Calu3 (cell line): ENCODE results near the gene ADARB1. TPM values are rescaled to one million over a fixed set of nuclear protein-coding genes. Genes with fewer than 3 reads are reported as not detected.

Source experiments
- BruUV-seq: library from RNA; stranded (reverse); fragments of 400-500 nt; replicated peaks from 2 replicates; lab custom pipeline; 2021; lab: Mats Ljungman, UMichigan
- CTCF ChIA-PET: fragments of 300-600 bp; sonication (Branson Sonifier 250); formaldehyde crosslinking; loops from one replicate; lab custom pipeline; 2022; ENCODE audit warnings: antibody characterized with exemption; lab: Charles Lee
- DNase-seq: peaks from one replicate; pipeline ENCODE4 v3.0.0; 2022
- H3K27ac Mint-ChIP-seq: one replicate; pipeline ENCODE4 v1.8.0; 2022; ENCODE audit warnings: mixed read lengths; ENCODE audit not compliant: unreplicated experiment
- H3K27me3 Mint-ChIP-seq: one replicate; pipeline ENCODE4 v1.8.0; 2022; ENCODE audit warnings: mixed read lengths; ENCODE audit not compliant: unreplicated experiment
- H3K36me3 Mint-ChIP-seq: one replicate; pipeline ENCODE4 v1.8.0; 2022; ENCODE audit warnings: mild to moderate bottlenecking, moderate library complexity, mixed read lengths; ENCODE audit not compliant: insufficient read depth, unreplicated experiment
- H3K4me1 Mint-ChIP-seq: one replicate; pipeline ENCODE4 v1.8.0; 2022; ENCODE audit warnings: mild to moderate bottlenecking, low read depth, mixed read lengths; ENCODE audit not compliant: unreplicated experiment
- H3K4me3 Mint-ChIP-seq: one replicate; pipeline ENCODE4 v1.8.0; 2022; ENCODE audit warnings: mild to moderate bottlenecking, low read depth, moderate library complexity, mixed read lengths; ENCODE audit not compliant: unreplicated experiment
- H3K9me3 Mint-ChIP-seq: one replicate; pipeline ENCODE4 v1.8.0; 2022; ENCODE audit warnings: low read depth, mixed read lengths; ENCODE audit not compliant: unreplicated experiment
- intact Hi-C: fragments of 100-400 bp; cut with micrococcal nuclease; formaldehyde crosslinking; loops from one replicate; pipeline ENCODE4 v1.10.0; 2022; ENCODE audit not compliant: unreplicated experiment
- total RNA-seq: library from RNA; stranded (reverse); gene quantifications from 2 replicates; pipeline ENCODE4 v1.2.3, GENCODE V29; 2022
- TF ChIP-seq, protein P1 (sequence below): fragments of 200-600 bp; IDR thresholded peaks from one replicate; pipeline ENCODE4 v1.8.0; 2022; ENCODE audit warnings: antibody characterized with exemption; ENCODE audit not compliant: unreplicated experiment

The ADARB1 gene
- total RNA-seq, 1 experiment from 2014 or later = 2.8 TPM

DNA sequence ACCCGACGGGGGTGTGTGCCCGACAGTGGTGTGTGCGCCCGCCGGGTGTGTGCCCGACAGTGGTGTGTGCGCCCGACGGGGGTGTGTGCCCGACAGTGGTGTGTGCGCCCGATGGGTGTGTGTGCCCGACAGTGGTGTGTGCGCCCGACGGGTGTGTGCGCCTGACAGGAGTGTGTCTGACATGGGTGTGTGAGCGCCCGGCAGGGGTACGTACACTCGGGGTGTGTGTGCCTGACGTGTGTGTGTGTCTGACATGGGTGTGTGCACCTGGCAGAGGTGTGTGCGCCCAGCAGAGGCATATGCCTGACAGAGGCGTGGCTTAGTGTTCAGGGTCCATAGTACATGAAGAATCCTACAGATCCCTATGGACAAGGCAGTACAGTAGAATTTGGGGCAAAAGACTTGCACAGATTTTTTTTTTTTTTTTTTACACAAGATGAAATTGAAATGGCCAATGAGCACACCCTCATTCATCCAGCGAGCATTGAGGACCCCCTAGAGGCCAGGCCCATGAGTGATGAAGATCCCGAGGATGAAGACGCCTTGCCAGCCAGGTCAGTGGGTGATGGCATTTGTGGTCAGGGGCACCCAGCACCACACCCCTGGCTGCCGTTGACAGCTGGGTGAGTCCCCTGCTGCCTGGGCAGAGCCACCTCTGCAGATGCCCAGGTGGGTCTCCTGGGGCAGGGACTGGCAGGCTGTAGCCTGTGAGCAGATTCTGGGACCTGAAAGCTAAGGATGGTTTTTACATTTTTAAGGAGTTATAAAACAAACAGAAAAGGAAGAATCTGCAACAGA is 60.1 kb downstream of the ADARB1 start:
- no peaks in the 10 kb centered on the region for H3K36me3 Mint-ChIP-seq
- peaks cover 6% of the 10 kb centered on the region for H3K4me1 Mint-ChIP-seq
- CTCF ChIA-PET = no interaction called here
- TF ChIP-seq, protein P1, sequence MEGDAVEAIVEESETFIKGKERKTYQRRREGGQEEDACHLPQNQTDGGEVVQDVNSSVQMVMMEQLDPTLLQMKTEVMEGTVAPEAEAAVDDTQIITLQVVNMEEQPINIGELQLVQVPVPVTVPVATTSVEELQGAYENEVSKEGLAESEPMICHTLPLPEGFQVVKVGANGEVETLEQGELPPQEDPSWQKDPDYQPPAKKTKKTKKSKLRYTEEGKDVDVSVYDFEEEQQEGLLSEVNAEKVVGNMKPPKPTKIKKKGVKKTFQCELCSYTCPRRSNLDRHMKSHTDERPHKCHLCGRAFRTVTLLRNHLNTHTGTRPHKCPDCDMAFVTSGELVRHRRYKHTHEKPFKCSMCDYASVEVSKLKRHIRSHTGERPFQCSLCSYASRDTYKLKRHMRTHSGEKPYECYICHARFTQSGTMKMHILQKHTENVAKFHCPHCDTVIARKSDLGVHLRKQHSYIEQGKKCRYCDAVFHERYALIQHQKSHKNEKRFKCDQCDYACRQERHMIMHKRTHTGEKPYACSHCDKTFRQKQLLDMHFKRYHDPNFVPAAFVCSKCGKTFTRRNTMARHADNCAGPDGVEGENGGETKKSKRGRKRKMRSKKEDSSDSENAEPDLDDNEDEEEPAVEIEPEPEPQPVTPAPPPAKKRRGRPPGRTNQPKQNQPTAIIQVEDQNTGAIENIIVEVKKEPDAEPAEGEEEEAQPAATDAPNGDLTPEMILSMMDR = no peak
- BruUV-seq = no TSS peak
- H3K9me3 Mint-ChIP-seq = no peaks in the 10 kb centered on the region
- no peak overlapping the region for H3K27ac Mint-ChIP-seq
- no peaks in the 10 kb centered on the region for H3K27me3 Mint-ChIP-seq
- DNase-seq = no peak
- intact Hi-C loops = no loop called here
- H3K4me3 Mint-ChIP-seq = no peak overlapping the region

DNA sequence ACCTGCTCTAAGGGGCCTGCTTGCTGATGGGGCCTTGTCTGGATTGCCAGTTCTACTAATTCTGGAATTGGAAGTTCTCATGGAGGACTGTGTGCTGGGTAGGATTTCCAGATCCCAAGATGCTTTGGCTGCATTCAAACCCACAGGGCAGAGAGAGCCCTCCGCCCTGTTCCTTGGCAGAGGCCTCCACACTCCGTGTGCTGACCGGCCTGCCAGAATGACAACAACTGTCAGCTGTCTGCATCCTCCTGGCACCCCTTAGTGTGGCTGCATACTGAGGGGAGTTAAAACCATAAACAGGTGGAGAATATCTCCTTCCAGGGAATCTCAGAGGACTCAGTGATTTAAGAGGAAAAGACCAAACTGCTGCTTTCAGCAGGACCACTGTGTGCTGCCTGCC is 60.7 kb downstream of the ADARB1 start:
- Mint-ChIP-seq H3K36me3 (no peaks in the 10 kb centered on the region), H3K27me3 (no peaks in the 10 kb centered on the region), H3K27ac (no peak overlapping the region), H3K4me1 (no peaks in the 10 kb centered on the region), H3K9me3 (no peaks in the 10 kb centered on the region), H3K4me3 (no peak overlapping the region)
- TF ChIP-seq, protein P1 = no peak
- CTCF ChIA-PET = no interaction called here
- no TSS peak for BruUV-seq
- intact Hi-C loops = no loop called here
- DNase-seq = no peak

DNA sequence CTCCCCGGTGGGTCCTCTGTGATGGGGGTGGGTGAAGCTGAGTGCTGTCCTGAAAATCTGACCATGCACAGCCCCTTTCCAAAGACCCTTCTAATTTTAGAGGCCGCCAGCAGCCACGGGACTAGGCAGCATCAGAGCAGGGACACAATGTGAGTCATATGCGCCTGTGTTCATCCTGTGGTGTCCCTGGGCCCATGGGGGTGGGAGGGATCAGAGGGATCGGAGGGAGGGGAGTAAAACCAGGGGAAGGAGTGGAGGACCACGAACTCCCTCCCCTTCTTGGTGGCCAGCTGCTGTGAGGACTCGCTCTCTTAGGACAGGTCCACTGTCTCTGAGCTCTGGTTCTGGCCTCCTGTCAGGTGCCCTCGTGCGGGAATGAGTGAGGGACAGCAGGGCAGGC is 61.5 kb downstream of the ADARB1 start:
- intact Hi-C loops = no loop called here
- no peaks in the 10 kb centered on the region for H3K36me3 Mint-ChIP-seq
- no TSS peak for BruUV-seq
- TF ChIP-seq, protein P1 = no peak
- H3K4me3 Mint-ChIP-seq = no peak overlapping the region
- CTCF ChIA-PET = no interaction called here
- no peaks in the 10 kb centered on the region for H3K27me3 Mint-ChIP-seq
- no peaks in the 10 kb centered on the region for H3K9me3 Mint-ChIP-seq
- no peaks in the 10 kb centered on the region for H3K4me1 Mint-ChIP-seq
- H3K27ac Mint-ChIP-seq = no peak overlapping the region
- no peak for DNase-seq

DNA sequence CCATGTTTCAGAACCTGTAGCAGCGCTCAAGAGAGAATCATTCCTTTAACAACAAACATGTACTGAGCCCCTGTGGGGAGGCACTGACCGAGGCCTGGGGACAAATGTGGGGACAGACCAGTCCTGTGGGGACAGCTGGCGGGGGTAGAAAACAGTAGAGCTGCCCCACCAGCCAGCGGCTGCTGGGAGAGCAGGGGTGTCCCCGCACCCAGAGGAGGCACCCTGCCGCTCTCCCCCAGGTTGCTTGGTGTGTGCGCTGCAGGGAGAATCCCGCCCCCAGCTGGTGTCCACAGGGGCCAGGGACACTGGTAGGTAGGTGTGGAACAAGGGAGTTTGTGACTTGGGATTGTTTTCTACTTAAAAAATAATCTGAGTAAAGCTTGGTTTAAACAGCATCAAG is 62.1 kb downstream of the ADARB1 start:
- no TSS peak for BruUV-seq
- H3K27ac Mint-ChIP-seq = no peak overlapping the region
- DNase-seq = no peak
- H3K36me3 Mint-ChIP-seq = no peaks in the 10 kb centered on the region
- TF ChIP-seq, protein P1 = no peak
- no peaks in the 10 kb centered on the region for H3K4me1 Mint-ChIP-seq
- CTCF ChIA-PET = interaction anchor here (0.7 to 1.6 kb wide), 12 partner anchors 8 to 682 kb away, joined by 3 to 8 read pairs (median 4); no protein-coding TSS in a partner anchor
- intact Hi-C loops = no loop called here
- H3K9me3 Mint-ChIP-seq = no peaks in the 10 kb centered on the region
- no peak overlapping the region for H3K4me3 Mint-ChIP-seq
- no peaks in the 10 kb centered on the region for H3K27me3 Mint-ChIP-seq
